GM23338 (cell line): ENCODE results near the gene SH2D6.

Source experiments
- CREB1 ChIP-seq: fragments of 250-450 bp; sonication (Bioruptor Pico); IDR thresholded peaks from 2 replicates; pipeline ENCODE4 v1.5.0; 2020; ENCODE audit warnings: low read depth, mild to moderate bottlenecking, moderate library complexity
- EZH2 ChIP-seq: fragments of 200-600 bp; sonication (generic); IDR thresholded peaks from one replicate; pipeline ENCODE4 v1.8.0; 2017; ENCODE audit warnings: antibody characterized with exemption, mild to moderate bottlenecking, low read depth; ENCODE audit not compliant: unreplicated experiment
- EZH2phosphoT487 ChIP-seq: fragments of 200-600 bp; sonication (generic); IDR thresholded peaks from one replicate; pipeline ENCODE4 v1.8.1; 2018; ENCODE audit warnings: antibody characterized with exemption; ENCODE audit not compliant: unreplicated experiment
- JUNB ChIP-seq: IDR thresholded peaks from one replicate; pipeline ENCODE4 v1.6.1; 2016; ENCODE audit warnings: antibody characterized with exemption; ENCODE audit not compliant: unreplicated experiment
- NANOG ChIP-seq: IDR thresholded peaks from 2 replicates; pipeline ENCODE4 v1.6.1; 2016; ENCODE audit warnings: antibody characterized with exemption, borderline replicate concordance
- POLR2AphosphoS5 ChIP-seq: IDR thresholded peaks from 2 replicates; pipeline ENCODE4 v1.6.1; 2016; ENCODE audit warnings: antibody characterized with exemption, low read depth
- STAT1 ChIP-seq: IDR thresholded peaks from one replicate; pipeline ENCODE4 v1.6.1; 2016; ENCODE audit warnings: antibody characterized with exemption; ENCODE audit not compliant: unreplicated experiment
- ZNF331 ChIP-seq: fragments of 250-450 bp; sonication (Bioruptor Pico); IDR thresholded peaks from 2 replicates; pipeline ENCODE4 v1.5.0; 2020; ENCODE audit warnings: low read depth, mild to moderate bottlenecking, moderate library complexity
- TF ChIP-seq, protein P1 (sequence below), 2 experiments: fragments of 200-600 bp in 1 of 2; sonication (generic) in 1 of 2; conservative IDR thresholded peaks; 2 replicates each; pipeline versions ENCODE4 v1.5.1 to v1.6.1; 2016 to 2017; ENCODE audit warnings: antibody characterized with exemption in 2 of 2, low read depth in 2 of 2, mild to moderate bottlenecking in 2 of 2, moderate library complexity in 1 of 2
- TF ChIP-seq, protein P2 (sequence below): IDR thresholded peaks from one replicate; pipeline ENCODE4 v1.6.1; 2018; ENCODE audit warnings: antibody characterized with exemption; ENCODE audit not compliant: unreplicated experiment
- TF ChIP-seq, protein P3 (sequence below): IDR thresholded peaks from 2 replicates; pipeline ENCODE4 v1.6.1; 2016; ENCODE audit warnings: antibody characterized with exemption
- TF ChIP-seq, protein P4 (sequence below): fragments of 250-450 bp; sonication (Bioruptor Pico); IDR thresholded peaks from 2 replicates; pipeline ENCODE4 v1.5.0; 2020; ENCODE audit warnings: mild to moderate bottlenecking, moderate library complexity

DNA sequence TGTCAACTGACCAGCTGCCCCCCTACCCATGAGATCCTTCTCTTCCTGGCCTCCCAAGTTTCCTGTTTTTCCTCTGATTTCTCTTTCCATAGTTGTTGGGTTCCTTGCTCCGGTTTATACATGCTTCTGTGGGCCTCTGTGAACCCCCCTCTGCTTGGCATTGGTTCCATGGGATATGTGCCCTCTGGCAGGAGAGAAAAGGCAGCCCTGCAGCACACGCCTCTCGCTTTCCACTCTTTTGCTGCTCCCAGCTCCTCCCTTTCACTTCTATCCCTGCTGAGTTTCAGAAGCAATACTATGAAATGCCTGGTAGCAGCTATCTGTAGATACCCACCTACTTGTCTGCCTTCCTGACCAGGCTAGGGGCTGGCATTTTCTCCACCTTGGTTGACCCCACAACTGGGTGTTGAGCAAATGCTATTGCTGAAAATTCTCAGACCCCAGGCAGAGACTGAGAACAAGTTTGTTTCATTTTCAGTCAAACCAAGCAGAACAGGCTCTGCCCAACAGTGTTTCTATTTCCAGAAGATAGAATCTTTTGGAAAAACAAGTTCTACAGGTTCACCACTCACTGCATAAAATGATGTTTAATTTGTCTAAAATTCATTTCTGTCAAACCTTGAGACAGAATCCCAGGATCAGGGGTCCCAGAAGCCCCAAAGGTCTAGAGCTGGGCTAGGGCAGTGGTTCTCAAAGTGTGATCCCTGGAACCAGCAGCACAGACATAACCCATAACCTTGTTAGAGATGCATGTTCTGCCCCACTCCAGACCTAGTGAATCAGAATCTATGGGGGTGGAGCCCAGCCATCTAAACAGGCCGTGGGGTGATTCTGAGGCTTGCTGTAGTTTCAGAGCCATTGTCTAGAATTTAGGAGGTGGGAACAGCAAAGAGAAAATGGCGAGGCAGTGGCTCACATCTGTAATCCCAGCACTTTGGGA is 21.7 kb upstream of the SH2D6 start:
- TF ChIP-seq, protein P1, sequence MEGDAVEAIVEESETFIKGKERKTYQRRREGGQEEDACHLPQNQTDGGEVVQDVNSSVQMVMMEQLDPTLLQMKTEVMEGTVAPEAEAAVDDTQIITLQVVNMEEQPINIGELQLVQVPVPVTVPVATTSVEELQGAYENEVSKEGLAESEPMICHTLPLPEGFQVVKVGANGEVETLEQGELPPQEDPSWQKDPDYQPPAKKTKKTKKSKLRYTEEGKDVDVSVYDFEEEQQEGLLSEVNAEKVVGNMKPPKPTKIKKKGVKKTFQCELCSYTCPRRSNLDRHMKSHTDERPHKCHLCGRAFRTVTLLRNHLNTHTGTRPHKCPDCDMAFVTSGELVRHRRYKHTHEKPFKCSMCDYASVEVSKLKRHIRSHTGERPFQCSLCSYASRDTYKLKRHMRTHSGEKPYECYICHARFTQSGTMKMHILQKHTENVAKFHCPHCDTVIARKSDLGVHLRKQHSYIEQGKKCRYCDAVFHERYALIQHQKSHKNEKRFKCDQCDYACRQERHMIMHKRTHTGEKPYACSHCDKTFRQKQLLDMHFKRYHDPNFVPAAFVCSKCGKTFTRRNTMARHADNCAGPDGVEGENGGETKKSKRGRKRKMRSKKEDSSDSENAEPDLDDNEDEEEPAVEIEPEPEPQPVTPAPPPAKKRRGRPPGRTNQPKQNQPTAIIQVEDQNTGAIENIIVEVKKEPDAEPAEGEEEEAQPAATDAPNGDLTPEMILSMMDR (conservative IDR thresholded peaks at IDR 0.05; ENCODE audit: low read depth in 2 of 2) = no peak
- TF ChIP-seq EZH2phosphoT487 = no peak
- no peak for TF ChIP-seq EZH2
- TF ChIP-seq CREB1 = no peak
- no peak for TF ChIP-seq POLR2AphosphoS5
- TF ChIP-seq, protein P2, sequence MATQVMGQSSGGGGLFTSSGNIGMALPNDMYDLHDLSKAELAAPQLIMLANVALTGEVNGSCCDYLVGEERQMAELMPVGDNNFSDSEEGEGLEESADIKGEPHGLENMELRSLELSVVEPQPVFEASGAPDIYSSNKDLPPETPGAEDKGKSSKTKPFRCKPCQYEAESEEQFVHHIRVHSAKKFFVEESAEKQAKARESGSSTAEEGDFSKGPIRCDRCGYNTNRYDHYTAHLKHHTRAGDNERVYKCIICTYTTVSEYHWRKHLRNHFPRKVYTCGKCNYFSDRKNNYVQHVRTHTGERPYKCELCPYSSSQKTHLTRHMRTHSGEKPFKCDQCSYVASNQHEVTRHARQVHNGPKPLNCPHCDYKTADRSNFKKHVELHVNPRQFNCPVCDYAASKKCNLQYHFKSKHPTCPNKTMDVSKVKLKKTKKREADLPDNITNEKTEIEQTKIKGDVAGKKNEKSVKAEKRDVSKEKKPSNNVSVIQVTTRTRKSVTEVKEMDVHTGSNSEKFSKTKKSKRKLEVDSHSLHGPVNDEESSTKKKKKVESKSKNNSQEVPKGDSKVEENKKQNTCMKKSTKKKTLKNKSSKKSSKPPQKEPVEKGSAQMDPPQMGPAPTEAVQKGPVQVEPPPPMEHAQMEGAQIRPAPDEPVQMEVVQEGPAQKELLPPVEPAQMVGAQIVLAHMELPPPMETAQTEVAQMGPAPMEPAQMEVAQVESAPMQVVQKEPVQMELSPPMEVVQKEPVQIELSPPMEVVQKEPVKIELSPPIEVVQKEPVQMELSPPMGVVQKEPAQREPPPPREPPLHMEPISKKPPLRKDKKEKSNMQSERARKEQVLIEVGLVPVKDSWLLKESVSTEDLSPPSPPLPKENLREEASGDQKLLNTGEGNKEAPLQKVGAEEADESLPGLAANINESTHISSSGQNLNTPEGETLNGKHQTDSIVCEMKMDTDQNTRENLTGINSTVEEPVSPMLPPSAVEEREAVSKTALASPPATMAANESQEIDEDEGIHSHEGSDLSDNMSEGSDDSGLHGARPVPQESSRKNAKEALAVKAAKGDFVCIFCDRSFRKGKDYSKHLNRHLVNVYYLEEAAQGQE = no peak
- TF ChIP-seq JUNB = no peak
- TF ChIP-seq, protein P3, sequence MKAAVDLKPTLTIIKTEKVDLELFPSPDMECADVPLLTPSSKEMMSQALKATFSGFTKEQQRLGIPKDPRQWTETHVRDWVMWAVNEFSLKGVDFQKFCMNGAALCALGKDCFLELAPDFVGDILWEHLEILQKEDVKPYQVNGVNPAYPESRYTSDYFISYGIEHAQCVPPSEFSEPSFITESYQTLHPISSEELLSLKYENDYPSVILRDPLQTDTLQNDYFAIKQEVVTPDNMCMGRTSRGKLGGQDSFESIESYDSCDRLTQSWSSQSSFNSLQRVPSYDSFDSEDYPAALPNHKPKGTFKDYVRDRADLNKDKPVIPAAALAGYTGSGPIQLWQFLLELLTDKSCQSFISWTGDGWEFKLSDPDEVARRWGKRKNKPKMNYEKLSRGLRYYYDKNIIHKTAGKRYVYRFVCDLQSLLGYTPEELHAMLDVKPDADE = no peak
- TF ChIP-seq NANOG = no peak
- TF ChIP-seq STAT1 = no peak
- TF ChIP-seq, protein P4, sequence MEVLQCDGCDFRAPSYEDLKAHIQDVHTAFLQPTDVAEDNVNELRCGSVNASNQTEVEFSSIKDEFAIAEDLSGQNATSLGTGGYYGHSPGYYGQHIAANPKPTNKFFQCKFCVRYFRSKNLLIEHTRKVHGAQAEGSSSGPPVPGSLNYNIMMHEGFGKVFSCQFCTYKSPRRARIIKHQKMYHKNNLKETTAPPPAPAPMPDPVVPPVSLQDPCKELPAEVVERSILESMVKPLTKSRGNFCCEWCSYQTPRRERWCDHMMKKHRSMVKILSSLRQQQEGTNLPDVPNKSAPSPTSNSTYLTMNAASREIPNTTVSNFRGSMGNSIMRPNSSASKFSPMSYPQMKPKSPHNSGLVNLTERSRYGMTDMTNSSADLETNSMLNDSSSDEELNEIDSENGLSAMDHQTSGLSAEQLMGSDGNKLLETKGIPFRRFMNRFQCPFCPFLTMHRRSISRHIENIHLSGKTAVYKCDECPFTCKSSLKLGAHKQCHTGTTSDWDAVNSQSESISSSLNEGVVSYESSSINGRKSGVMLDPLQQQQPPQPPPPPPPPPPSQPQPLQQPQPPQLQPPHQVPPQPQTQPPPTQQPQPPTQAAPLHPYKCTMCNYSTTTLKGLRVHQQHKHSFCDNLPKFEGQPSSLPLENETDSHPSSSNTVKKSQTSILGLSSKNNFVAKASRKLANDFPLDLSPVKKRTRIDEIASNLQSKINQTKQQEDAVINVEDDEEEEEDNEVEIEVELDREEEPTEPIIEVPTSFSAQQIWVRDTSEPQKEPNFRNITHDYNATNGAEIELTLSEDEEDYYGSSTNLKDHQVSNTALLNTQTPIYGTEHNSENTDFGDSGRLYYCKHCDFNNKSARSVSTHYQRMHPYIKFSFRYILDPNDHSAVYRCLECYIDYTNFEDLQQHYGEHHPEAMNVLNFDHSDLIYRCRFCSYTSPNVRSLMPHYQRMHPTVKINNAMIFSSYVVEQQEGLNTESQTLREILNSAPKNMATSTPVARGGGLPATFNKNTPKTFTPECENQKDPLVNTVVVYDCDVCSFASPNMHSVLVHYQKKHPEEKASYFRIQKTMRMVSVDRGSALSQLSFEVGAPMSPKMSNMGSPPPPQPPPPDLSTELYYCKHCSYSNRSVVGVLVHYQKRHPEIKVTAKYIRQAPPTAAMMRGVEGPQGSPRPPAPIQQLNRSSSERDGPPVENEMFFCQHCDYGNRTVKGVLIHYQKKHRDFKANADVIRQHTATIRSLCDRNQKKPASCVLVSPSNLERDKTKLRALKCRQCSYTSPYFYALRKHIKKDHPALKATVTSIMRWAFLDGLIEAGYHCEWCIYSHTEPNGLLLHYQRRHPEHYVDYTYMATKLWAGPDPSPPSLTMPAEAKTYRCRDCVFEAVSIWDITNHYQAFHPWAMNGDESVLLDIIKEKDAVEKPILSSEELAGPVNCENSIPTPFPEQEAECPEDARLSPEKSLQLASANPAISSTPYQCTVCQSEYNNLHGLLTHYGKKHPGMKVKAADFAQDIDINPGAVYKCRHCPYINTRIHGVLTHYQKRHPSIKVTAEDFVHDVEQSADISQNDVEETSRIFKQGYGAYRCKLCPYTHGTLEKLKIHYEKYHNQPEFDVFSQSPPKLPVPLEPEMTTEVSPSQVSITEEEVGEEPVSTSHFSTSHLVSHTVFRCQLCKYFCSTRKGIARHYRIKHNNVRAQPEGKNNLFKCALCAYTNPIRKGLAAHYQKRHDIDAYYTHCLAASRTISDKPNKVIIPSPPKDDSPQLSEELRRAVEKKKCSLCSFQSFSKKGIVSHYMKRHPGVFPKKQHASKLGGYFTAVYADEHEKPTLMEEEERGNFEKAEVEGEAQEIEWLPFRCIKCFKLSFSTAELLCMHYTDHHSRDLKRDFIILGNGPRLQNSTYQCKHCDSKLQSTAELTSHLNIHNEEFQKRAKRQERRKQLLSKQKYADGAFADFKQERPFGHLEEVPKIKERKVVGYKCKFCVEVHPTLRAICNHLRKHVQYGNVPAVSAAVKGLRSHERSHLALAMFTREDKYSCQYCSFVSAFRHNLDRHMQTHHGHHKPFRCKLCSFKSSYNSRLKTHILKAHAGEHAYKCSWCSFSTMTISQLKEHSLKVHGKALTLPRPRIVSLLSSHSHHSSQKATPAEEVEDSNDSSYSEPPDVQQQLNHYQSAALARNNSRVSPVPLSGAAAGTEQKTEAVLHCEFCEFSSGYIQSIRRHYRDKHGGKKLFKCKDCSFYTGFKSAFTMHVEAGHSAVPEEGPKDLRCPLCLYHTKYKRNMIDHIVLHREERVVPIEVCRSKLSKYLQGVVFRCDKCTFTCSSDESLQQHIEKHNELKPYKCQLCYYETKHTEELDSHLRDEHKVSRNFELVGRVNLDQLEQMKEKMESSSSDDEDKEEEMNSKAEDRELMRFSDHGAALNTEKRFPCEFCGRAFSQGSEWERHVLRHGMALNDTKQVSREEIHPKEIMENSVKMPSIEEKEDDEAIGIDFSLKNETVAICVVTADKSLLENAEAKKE = no peak
- no peak for TF ChIP-seq ZNF331
